ENCODE measurements around the gene XRN1.

XRN1 gene

GRCh38 chr3:142270407-142270806 lies 177.4 kb downstream of the XRN1 start:
- no peak for DNase-seq (ENCODE audit: low spot score)

- no peak for DNase-seq (ENCODE audit: low spot score)
Measured at GRCh38 chr3:142269767-142270166, 178.1 kb downstream of the XRN1 start.

- DNase-seq (ENCODE audit: low spot score) = no peak
Measured at GRCh38 chr3:142268426-142268825, 179.4 kb downstream of the XRN1 start.

- DNase-seq (ENCODE audit: low spot score) = no peak
Measured at GRCh38 chr3:142267269-142267668, 180.6 kb downstream of the XRN1 start.

GRCh38 chr3:142263112-142263511 lies 184.7 kb downstream of the XRN1 start:
- DNase-seq (ENCODE audit: low spot score) = no peak

- no peak for DNase-seq (ENCODE audit: low spot score)
Measured at GRCh38 chr3:142259359-142259758, 188.5 kb downstream of the XRN1 start.

GRCh38 chr3:142256712-142257333 lies 191.0 kb downstream of the XRN1 start:
- DNase-seq (ENCODE audit: low spot score) = no peak

Small RNAs within 50 kb of the gene (small RNA-seq; reads per million reads assigned to genes)
- gene RNU1-100P (0.05 to 0.22 reads per million in 2 experiments), gene RNU6-1294P (0 reads per million in 2 experiments)

Measured in SK-N-DZ (cell line).